GM23338 (cell line): ENCODE measurements around the gene BICDL2. TPM values are rescaled to one million over a fixed set of nuclear protein-coding genes. Genes with fewer than 3 reads are reported as not detected.

Experiments used
- ATAC-seq: fragments of 200-7000 bp; cut with Tn5 transposase; 3 replicates; pipeline ENCODE4 v1.9.1; 2020
- DNase-seq: peaks from one replicate; pipeline ENCODE4 v3.0.0-alpha.2; 2015; ENCODE audit warnings: low spot score
- H2AFZ ChIP-seq: fragments of 200-600 bp; sonication (generic); 2 replicates; pipeline ENCODE4 v1.8.0; 2016; ENCODE audit warnings: antibody characterized with exemption, mild to moderate bottlenecking, moderate library complexity
- H3F3A ChIP-seq: fragments of 200-600 bp; sonication (generic); replicated peaks from 2 replicates; pipeline ENCODE4 v1.8.0; 2017; ENCODE audit warnings: antibody characterized with exemption, mixed run types, low read depth
- H3K27ac ChIP-seq: fragments of 200-600 bp; sonication (generic); 2 replicates; pipeline ENCODE4 v1.6.1; 2016; ENCODE audit warnings: low read depth
- H3K27me3 ChIP-seq: fragments of 200-600 bp; sonication (generic); 2 replicates; pipeline ENCODE4 v1.8.0; 2016; ENCODE audit warnings: mild to moderate bottlenecking, mixed run types, moderate library complexity; ENCODE audit not compliant: insufficient read depth
- H3K36me3 ChIP-seq: fragments of 200-600 bp; sonication (generic); 2 replicates; pipeline ENCODE4 v1.8.0; 2016; ENCODE audit warnings: mild to moderate bottlenecking; ENCODE audit not compliant: insufficient read depth
- H3K4me1 ChIP-seq: fragments of 200-600 bp; sonication (generic); 2 replicates; pipeline ENCODE4 v1.8.0; 2016; ENCODE audit warnings: mild to moderate bottlenecking, moderate library complexity; ENCODE audit not compliant: insufficient read depth
- H3K4me2 ChIP-seq: fragments of 200-600 bp; sonication (generic); 2 replicates; pipeline ENCODE4 v1.7.1; 2017; ENCODE audit warnings: mixed run types
- H3K4me3 ChIP-seq: fragments of 200-600 bp; sonication (generic); 2 replicates; pipeline ENCODE4 v1.6.1; 2016; ENCODE audit warnings: mixed run types
- H3K79me2 ChIP-seq: fragments of 200-600 bp; sonication (generic); replicated peaks from 2 replicates; pipeline ENCODE4 v1.8.0; 2017; ENCODE audit warnings: mild to moderate bottlenecking; ENCODE audit not compliant: insufficient read depth
- H3K9me2 ChIP-seq: fragments of 200-600 bp; sonication (generic); 2 replicates; pipeline ENCODE4 v1.8.0; 2017; ENCODE audit not compliant: insufficient read depth
- H4K20me1 ChIP-seq: fragments of 200-600 bp; sonication (generic); replicated peaks from 2 replicates; pipeline ENCODE4 v1.8.0; 2017; ENCODE audit warnings: mild to moderate bottlenecking; ENCODE audit not compliant: insufficient read depth
- H3K27ac Mint-ChIP-seq: 2 replicates; pipeline ENCODE4 v1.8.0; 2020; ENCODE audit warnings: inconsistent platforms, mild to moderate bottlenecking, moderate library complexity, mixed read lengths
- H3K27me3 Mint-ChIP-seq: 3 replicates; pipeline ENCODE4 v1.8.0; 2022; ENCODE audit warnings: low read depth, mild to moderate bottlenecking, moderate library complexity, mixed read lengths, inconsistent platforms; ENCODE audit not compliant: insufficient read depth, poor library complexity
- H3K36me3 Mint-ChIP-seq: 3 replicates; pipeline ENCODE4 v1.8.0; 2021; ENCODE audit warnings: low read depth, mild to moderate bottlenecking, inconsistent platforms, moderate library complexity, mixed read lengths
- H3K4me1 Mint-ChIP-seq: 3 replicates; pipeline ENCODE4 v1.8.0; 2020; ENCODE audit warnings: mild to moderate bottlenecking, inconsistent platforms, mixed read lengths
- H3K4me3 Mint-ChIP-seq: 3 replicates; pipeline ENCODE4 v1.8.0; 2021; ENCODE audit warnings: moderate library complexity, mild to moderate bottlenecking, inconsistent platforms, mixed read lengths
- H3K9me3 Mint-ChIP-seq: 3 replicates; pipeline ENCODE4 v1.8.0; 2020; ENCODE audit warnings: moderate library complexity, mild to moderate bottlenecking, inconsistent platforms, mixed read lengths
- CREB1 ChIP-seq: fragments of 250-450 bp; sonication (Bioruptor Pico); IDR thresholded peaks from 2 replicates; pipeline ENCODE4 v1.5.0; 2020; ENCODE audit warnings: low read depth, mild to moderate bottlenecking, moderate library complexity
- NANOG ChIP-seq: IDR thresholded peaks from 2 replicates; pipeline ENCODE4 v1.6.1; 2016; ENCODE audit warnings: antibody characterized with exemption, borderline replicate concordance
- POLR2AphosphoS5 ChIP-seq: IDR thresholded peaks from 2 replicates; pipeline ENCODE4 v1.6.1; 2016; ENCODE audit warnings: antibody characterized with exemption, low read depth
- polyA plus RNA-seq: library from polyadenylated mRNA; unstranded; fragments of >200 nt; fragmentation: Nextera tagmentation; extraction: Ambion mirVana; gene quantifications from 2 replicates; pipeline ENCODE4 v1.2.1, GENCODE V29; 2016
- total RNA-seq: library from RNA; depleted of rRNA; stranded (reverse); fragments of >200 nt; shearing (Covaris generic); gene quantifications from 2 replicates; pipeline ENCODE4 v1.2.3, GENCODE V29; 2014
- TF ChIP-seq, protein P1 (sequence below): fragments of 250-450 bp; sonication (Bioruptor Pico); IDR thresholded peaks from 2 replicates; pipeline ENCODE4 v1.5.0; 2020; ENCODE audit warnings: mild to moderate bottlenecking, moderate library complexity
- TF ChIP-seq, protein P2 (sequence below): IDR thresholded peaks from 2 replicates; pipeline ENCODE4 v1.6.1; 2016; ENCODE audit warnings: antibody characterized with exemption
- TF ChIP-seq, protein P3 (sequence below), 2 experiments: fragments of 200-600 bp in 1 of 2; sonication (generic) in 1 of 2; conservative IDR thresholded peaks; 2 replicates each; pipeline versions ENCODE4 v1.5.1 to v1.6.1; 2016 to 2017; ENCODE audit warnings: antibody characterized with exemption in 2 of 2, low read depth in 2 of 2, mild to moderate bottlenecking in 2 of 2, moderate library complexity in 1 of 2

BICDL2 gene
- total and polyA plus RNA-seq, 2 experiments from 2014 or later = 12.7 to 18.4 TPM

DNA sequence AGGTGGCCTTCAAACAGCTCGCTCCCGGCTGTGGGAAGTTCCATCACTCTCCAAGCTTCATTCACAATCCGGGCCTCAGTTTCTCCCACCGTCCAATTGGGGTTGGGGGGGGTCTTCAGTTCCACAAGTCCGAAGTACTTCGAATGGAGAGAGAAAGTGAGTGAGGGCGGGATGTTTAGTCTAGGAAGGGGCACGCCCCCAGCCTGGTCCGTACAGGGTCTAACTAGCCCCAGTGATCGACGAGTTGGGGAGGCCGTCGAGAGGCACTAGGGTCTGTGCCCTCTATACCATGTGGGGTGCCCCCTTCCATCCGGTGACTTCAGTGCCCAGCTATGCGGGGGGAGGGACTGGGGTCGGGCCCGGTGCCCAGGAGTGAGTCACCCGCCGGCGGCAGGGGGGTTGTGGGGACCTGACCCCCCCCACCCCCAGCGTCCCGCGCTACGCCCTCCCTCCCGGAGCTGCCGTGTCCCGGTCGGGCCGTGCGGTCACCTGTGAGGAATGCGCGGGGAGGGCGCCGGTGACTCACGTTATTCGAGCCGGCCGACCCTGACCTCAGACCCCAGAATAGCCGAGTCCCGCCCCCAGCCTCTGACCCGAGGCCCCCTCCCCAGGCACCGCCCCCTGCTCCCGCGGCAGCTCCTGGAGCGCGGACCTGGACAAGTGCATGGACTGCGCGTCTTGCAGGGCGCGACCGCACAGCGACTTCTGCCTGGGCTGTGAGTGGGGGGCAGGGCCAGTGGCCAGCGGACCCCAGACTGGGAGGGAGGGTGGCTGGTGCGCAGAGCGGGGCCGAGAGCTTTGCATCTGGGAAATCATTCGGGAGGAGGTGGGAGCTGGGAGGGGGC is 15.9 kb downstream of the BICDL2 start:
- peaks cover 49% of the 10 kb centered on the region for H3K27me3 Mint-ChIP-seq
- peak overlapping the region; percentile 98 for H3K27ac Mint-ChIP-seq
- H3K36me3 ChIP-seq = no peaks in the 10 kb centered on the region
- peaks cover 42% of the 10 kb centered on the region for H3K4me1 ChIP-seq
- H3K79me2 ChIP-seq = peaks cover 38% of the 10 kb centered on the region
- H3K27me3 ChIP-seq = no peaks in the 10 kb centered on the region; the same call in 1 of the 2 replicates
- peak overlapping the region; percentile 97 for H3K4me2 ChIP-seq
- peak overlapping the region; percentile 85 for H3K4me3 ChIP-seq
- H3K27ac ChIP-seq = peak overlapping the region; percentile 99
- H3K9me2 ChIP-seq = no peaks in the 10 kb centered on the region
- H3K4me3 Mint-ChIP-seq = peak overlapping the region; percentile 96
- ATAC-seq (peak; percentile 7), DNase-seq (peak; percentile 95)
- TF ChIP-seq CREB1 (CRISPR knock-in tag) (0 out of 2 replicates have a peak, but pooled peaks have one; percentile 2), POLR2AphosphoS5 (peak; percentile 59; the same call in 1 of the 2 replicates)
- TF ChIP-seq, protein P1, sequence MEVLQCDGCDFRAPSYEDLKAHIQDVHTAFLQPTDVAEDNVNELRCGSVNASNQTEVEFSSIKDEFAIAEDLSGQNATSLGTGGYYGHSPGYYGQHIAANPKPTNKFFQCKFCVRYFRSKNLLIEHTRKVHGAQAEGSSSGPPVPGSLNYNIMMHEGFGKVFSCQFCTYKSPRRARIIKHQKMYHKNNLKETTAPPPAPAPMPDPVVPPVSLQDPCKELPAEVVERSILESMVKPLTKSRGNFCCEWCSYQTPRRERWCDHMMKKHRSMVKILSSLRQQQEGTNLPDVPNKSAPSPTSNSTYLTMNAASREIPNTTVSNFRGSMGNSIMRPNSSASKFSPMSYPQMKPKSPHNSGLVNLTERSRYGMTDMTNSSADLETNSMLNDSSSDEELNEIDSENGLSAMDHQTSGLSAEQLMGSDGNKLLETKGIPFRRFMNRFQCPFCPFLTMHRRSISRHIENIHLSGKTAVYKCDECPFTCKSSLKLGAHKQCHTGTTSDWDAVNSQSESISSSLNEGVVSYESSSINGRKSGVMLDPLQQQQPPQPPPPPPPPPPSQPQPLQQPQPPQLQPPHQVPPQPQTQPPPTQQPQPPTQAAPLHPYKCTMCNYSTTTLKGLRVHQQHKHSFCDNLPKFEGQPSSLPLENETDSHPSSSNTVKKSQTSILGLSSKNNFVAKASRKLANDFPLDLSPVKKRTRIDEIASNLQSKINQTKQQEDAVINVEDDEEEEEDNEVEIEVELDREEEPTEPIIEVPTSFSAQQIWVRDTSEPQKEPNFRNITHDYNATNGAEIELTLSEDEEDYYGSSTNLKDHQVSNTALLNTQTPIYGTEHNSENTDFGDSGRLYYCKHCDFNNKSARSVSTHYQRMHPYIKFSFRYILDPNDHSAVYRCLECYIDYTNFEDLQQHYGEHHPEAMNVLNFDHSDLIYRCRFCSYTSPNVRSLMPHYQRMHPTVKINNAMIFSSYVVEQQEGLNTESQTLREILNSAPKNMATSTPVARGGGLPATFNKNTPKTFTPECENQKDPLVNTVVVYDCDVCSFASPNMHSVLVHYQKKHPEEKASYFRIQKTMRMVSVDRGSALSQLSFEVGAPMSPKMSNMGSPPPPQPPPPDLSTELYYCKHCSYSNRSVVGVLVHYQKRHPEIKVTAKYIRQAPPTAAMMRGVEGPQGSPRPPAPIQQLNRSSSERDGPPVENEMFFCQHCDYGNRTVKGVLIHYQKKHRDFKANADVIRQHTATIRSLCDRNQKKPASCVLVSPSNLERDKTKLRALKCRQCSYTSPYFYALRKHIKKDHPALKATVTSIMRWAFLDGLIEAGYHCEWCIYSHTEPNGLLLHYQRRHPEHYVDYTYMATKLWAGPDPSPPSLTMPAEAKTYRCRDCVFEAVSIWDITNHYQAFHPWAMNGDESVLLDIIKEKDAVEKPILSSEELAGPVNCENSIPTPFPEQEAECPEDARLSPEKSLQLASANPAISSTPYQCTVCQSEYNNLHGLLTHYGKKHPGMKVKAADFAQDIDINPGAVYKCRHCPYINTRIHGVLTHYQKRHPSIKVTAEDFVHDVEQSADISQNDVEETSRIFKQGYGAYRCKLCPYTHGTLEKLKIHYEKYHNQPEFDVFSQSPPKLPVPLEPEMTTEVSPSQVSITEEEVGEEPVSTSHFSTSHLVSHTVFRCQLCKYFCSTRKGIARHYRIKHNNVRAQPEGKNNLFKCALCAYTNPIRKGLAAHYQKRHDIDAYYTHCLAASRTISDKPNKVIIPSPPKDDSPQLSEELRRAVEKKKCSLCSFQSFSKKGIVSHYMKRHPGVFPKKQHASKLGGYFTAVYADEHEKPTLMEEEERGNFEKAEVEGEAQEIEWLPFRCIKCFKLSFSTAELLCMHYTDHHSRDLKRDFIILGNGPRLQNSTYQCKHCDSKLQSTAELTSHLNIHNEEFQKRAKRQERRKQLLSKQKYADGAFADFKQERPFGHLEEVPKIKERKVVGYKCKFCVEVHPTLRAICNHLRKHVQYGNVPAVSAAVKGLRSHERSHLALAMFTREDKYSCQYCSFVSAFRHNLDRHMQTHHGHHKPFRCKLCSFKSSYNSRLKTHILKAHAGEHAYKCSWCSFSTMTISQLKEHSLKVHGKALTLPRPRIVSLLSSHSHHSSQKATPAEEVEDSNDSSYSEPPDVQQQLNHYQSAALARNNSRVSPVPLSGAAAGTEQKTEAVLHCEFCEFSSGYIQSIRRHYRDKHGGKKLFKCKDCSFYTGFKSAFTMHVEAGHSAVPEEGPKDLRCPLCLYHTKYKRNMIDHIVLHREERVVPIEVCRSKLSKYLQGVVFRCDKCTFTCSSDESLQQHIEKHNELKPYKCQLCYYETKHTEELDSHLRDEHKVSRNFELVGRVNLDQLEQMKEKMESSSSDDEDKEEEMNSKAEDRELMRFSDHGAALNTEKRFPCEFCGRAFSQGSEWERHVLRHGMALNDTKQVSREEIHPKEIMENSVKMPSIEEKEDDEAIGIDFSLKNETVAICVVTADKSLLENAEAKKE (CRISPR knock-in tag) = no peak
- peaks cover 7% of the 10 kb centered on the region; the same call in 2 of the 3 replicates for H3K9me3 Mint-ChIP-seq
- peaks cover 34% of the 10 kb centered on the region for H3K4me1 Mint-ChIP-seq
- H2AFZ ChIP-seq = no peak overlapping the region
- peaks cover 56% of the 10 kb centered on the region for H3F3A ChIP-seq
- H3K36me3 Mint-ChIP-seq = peaks cover 39% of the 10 kb centered on the region
- H4K20me1 ChIP-seq = peaks cover 35% of the 10 kb centered on the region

DNA sequence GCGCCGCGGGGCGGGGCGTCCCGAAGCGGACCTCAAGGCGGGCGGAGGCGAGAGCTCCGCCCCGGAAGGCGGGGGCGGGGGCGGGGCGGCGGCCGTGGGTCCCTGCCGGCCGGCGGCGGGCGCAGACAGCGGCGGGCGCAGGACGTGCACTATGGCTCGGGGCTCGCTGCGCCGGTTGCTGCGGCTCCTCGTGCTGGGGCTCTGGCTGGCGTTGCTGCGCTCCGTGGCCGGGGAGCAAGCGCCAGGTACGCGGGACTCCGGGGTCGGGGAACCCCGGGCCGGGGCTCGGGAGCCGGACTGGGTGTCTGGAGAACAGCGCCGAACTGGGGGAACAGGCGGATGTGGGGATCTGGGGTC is 16.5 kb downstream of the BICDL2 start, which contains the start of gene TNFRSF12A:
Gene TNFRSF12A (plus strand): TSS at position 122 of the 357 bp plus-strand sequence. CDS start 30 bp downstream, at position 152.
- Histone ChIP-seq H2AFZ (peak within 1 kb of the TSS; percentile 78; the same call in 1 of the 2 replicates), H3K27ac (peak within 1 kb of the TSS; percentile 99), H3K4me2 (peak within 1 kb of the TSS; percentile 97), H3F3A (peaks cover 55% of the 10 kb centered on the region), H4K20me1 (peaks cover 40% of the 10 kb centered on the region), H3K36me3 (no peaks in the 10 kb centered on the region), H3K4me3 (peak within 1 kb of the TSS; percentile 85), H3K27me3 (no peaks in the 10 kb centered on the region; the same call in 1 of the 2 replicates), H3K4me1 (peaks cover 43% of the 10 kb centered on the region), H3K9me2 (no peaks in the 10 kb centered on the region), H3K79me2 (peaks cover 40% of the 10 kb centered on the region)
- ATAC-seq = peak; percentile 1; the same call in 2 of the 3 replicates
- Mint-ChIP-seq H3K27ac (peak within 1 kb of the TSS; percentile 98), H3K36me3 (peaks cover 39% of the 10 kb centered on the region), H3K4me1 (peaks cover 40% of the 10 kb centered on the region), H3K9me3 (peaks cover 7% of the 10 kb centered on the region; the same call in 2 of the 3 replicates), H3K4me3 (peak within 1 kb of the TSS; percentile 96), H3K27me3 (peaks cover 47% of the 10 kb centered on the region)
- peak; percentile 92 for DNase-seq
- TF ChIP-seq, protein P2, sequence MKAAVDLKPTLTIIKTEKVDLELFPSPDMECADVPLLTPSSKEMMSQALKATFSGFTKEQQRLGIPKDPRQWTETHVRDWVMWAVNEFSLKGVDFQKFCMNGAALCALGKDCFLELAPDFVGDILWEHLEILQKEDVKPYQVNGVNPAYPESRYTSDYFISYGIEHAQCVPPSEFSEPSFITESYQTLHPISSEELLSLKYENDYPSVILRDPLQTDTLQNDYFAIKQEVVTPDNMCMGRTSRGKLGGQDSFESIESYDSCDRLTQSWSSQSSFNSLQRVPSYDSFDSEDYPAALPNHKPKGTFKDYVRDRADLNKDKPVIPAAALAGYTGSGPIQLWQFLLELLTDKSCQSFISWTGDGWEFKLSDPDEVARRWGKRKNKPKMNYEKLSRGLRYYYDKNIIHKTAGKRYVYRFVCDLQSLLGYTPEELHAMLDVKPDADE = 0 out of 2 replicates have a peak, but pooled peaks have one; percentile 23
- TF ChIP-seq NANOG (no peak), CREB1 (CRISPR knock-in tag) (no peak)
- TF ChIP-seq, protein P3, sequence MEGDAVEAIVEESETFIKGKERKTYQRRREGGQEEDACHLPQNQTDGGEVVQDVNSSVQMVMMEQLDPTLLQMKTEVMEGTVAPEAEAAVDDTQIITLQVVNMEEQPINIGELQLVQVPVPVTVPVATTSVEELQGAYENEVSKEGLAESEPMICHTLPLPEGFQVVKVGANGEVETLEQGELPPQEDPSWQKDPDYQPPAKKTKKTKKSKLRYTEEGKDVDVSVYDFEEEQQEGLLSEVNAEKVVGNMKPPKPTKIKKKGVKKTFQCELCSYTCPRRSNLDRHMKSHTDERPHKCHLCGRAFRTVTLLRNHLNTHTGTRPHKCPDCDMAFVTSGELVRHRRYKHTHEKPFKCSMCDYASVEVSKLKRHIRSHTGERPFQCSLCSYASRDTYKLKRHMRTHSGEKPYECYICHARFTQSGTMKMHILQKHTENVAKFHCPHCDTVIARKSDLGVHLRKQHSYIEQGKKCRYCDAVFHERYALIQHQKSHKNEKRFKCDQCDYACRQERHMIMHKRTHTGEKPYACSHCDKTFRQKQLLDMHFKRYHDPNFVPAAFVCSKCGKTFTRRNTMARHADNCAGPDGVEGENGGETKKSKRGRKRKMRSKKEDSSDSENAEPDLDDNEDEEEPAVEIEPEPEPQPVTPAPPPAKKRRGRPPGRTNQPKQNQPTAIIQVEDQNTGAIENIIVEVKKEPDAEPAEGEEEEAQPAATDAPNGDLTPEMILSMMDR (conservative IDR thresholded peaks at IDR 0.05; ENCODE audit: low read depth in 2 of 2) = no peak
